Ramos (cell line): ENCODE measurements around the gene SYT11.

Source experiments
- in situ Hi-C: fragments of 300-500 bp; cut with MboI; formaldehyde crosslinking; loops from one replicate; pipeline ENCODE4 v1.14.3; 2022; ENCODE audit warnings: low sequenced_read_pairs; ENCODE audit not compliant: unreplicated experiment

SYT11 gene

DNA sequence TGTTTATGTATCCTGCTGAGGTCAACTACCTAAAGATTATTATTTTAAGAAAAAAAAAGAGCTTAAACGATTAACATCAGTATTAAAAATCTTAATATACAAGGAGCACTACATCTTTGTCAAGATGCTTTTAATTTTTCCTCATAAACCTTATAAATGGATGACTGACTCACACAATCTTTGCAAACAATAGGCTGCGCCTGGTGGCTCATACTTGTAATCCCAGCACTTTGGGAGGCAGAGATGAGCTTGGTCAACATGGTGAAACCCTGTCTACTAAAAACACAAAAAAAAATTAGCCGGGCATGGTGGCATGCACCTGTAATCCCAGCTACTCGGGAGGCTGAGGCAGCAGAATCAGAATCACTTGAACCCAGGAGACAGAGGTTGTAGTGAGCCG is 73.1 kb downstream of the SYT11 start:
- in situ Hi-C loops = loop anchor here (10.0 kb wide), 1 partner anchor 132 kb away; the partner anchor contains the start of gene RAB25

DNA sequence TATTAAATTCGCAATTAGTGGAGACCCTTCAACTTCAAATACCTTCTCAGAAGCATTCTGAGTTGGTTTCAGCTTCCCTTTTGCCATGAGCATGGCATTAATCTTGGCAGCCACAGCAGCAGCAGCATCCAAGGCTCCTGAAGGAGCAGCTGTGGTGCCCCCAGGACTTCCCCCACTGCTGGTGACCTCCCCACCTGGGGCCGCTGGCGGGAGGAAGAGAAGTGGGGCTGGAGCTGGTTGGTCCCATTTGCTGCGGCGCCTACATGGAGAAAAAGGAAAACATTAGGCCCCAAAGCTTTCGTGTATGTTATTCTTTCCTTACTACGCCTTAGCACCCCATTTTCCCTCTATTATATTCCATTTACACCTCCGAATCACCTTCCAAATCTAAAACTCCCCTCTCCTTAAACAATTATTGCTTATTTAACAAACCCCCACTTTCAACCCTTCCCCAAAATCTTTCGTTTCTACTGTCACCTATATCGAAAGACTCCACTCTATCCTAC is 74.3 kb downstream of the SYT11 start:
- in situ Hi-C loops = loop anchor here (10.0 kb wide), 1 partner anchor 131 kb away; the partner anchor contains the start of gene RAB25

DNA sequence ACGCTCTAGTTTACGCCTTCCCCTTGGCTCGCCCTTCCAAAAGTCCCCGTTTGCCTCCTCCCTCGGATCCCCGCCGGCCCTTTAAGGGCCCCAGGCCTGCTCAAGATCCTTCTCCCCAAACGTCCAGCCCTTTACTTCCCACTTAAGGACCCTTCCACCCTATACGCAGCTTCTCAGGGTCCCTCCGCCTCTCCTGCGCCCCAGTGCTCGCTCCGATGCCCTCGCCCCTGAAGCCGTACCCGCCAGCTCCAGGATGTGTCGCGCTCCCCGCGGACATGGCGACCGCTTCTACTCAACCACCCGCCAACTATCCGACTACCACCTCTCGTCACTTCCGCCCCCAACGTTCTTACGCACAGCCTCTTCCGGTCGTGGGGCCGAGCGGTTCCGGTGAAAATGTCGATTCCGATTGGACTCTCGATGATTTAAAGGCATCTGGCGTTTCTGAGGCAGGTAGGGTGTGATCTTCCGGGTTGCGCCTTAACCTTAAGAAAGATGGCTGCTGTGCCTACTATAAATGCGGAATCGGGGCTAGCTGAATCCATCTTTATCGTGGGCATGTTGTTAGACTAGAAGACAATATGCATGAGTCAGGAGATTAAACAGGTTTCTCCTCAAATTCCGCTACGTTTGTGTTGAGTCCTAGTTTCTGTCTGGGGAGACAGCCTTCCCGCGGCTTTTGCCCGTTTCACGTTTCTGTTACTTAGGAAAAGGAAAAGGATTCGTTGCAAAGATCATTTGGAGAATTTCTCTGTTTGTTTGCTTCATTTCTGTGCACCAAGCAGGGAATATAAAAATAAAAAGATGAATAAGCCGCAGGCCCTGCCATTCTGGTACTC is 74.9 kb downstream of the SYT11 start, which contains the start of gene KHDC4:
Gene KHDC4 (minus strand): TSS at position 317 of the 839 bp plus-strand sequence. CDS start 40 bp downstream, at position 277.
- in situ Hi-C loops = loop anchor here (10.0 kb wide), 1 partner anchor 130 kb away; the partner anchor contains the start of gene RAB25
